ENCODE data around the gene PGM5. TPM values are rescaled to one million over a fixed set of nuclear protein-coding genes. Genes with fewer than 3 reads are reported as not detected.
"Not testable (repeated sequence)": the region's sequence is repeated elsewhere in the genome, so short reads cannot be mapped to it uniquely, and the experiment has no call there.

The PGM5 gene
- polyA plus RNA-seq, 3 donors, result 35.4 to 41.7 (median 35.6) TPM

DNA sequence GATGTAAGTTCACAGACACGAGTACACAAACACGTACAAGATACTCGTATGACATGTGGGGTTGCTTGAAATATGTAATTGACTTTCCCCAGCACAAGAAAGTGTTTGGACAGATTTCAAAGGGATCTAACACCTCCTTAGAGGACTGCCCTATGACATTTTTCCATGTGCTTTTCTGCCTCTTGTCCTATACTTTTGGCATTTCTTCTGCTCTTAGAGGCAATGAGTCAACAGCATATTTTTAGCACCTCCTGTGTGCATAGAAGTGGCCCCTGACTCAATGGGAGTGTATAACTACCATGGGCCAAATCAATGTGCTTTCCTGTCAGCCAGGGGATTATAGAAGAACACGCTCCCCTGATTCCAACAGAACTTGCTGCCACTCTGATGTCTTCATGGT is 4.7 kb upstream of the PGM5 start:
- not testable (repeated sequence) for DNase-seq (ENCODE audit: extremely low read depth in 1 of 11, low read depth in 9 of 11, low spot score in 4 of 11)

DNA sequence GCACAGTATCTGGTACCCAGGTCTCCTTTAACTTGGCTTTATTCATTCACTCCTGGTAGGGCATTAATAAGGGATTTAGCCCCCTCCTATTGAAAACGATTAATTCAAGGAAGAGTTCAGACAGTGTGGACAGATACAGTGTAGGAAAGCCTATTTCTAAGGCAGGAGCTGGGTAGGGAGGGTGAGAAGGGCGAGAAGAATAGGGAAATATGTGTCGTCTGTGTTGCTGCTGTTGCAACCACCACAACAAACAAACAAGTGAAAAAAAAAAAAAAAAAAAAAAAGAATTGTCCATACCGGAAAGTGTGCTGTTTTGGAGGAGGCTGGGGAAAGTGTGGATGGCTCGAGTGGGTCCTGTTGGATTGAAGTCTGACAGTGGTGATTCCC is 425 bp upstream of the PGM5 start:
- DNase-seq (ENCODE audit: extremely low read depth in 1 of 11, low read depth in 9 of 11, low spot score in 4 of 11), result not testable (repeated sequence)

DNA sequence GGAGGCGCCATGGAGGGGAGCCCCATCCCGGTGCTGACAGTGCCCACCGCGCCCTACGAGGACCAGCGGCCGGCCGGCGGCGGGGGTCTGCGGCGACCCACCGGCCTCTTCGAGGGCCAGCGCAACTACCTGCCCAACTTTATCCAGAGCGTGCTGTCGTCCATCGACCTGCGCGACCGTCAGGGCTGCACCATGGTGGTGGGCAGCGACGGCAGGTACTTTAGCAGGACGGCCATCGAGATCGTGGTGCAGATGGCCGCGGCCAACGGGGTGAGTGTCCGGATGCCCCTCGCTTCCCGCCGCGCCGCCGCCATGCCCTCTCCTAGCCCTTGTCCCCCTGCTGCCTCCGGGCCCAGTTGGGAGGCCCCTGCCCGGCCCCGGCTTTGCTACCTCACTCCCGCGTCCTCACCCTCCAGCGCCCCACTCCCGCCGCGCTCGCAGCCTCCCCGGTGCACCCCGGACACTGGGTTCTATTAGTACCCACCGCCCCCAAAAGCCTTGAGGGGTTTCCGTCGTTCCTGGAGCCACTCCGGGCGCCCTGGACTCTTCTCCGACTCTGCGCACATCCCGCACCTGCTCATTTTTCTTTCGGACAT is 806 bp downstream of the PGM5 start:
- DNase-seq (ENCODE audit: extremely low read depth in 1 of 11, low read depth in 9 of 11, low spot score in 4 of 11), result not testable (repeated sequence)

DNA sequence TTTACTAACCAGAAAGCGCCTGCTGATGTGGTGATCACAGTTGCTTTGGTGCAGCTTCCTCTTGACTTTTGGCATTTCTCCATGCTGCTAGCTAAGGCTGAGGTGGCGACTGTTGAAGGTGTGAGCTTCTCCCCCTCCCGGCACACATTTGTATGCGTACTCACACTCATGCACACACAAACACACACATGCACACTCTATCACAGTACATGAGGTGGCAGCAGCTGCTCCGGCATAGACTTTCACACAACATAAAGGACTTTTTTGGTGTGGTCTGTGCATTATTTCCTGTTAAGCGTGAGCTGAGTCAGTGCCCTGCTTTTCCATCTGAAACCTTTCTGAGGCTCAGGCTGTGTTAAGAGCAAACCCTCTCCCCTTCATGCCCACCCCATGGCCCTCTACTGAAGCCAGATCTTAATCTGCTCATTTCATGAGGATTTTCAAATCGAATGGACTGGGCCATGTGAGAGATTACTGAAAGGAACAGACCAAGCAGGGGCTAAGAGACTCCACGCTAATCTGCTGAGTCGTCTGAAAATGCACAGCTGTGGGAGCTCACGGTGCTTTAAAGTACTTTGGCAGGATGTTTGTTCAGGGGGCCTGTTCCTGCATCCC is 10.6 kb downstream of the PGM5 start:
- not testable (repeated sequence) for DNase-seq (ENCODE audit: extremely low read depth in 1 of 11, low read depth in 9 of 11, low spot score in 4 of 11)

DNA sequence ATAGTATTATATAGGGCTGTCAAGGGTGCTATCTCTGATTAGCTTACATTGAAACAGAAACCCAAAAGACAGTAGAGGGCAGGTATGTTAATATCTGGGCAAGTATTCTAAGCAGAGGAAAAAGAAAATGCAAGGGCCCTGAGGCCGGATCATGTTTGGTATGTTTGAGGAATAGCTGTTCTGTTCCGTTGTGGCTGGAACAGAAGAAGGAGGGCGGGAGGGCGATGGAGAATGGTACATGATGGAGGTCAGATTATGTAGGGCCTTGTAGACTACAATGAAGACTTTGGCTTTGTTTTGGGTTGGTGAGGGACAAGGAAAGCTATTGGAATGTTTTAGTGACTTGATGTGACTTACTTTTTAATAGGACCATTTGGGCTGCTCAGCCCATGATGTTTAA is 19.4 kb downstream of the PGM5 start:
- DNase-seq (ENCODE audit: extremely low read depth in 1 of 11, low read depth in 9 of 11, low spot score in 4 of 11), result not testable (repeated sequence)

- not testable (repeated sequence) for DNase-seq (ENCODE audit: extremely low read depth in 1 of 11, low read depth in 9 of 11, low spot score in 4 of 11)
Measured at GRCh38 chr9:68377723-68378122, 21.3 kb downstream of the PGM5 start.

DNA sequence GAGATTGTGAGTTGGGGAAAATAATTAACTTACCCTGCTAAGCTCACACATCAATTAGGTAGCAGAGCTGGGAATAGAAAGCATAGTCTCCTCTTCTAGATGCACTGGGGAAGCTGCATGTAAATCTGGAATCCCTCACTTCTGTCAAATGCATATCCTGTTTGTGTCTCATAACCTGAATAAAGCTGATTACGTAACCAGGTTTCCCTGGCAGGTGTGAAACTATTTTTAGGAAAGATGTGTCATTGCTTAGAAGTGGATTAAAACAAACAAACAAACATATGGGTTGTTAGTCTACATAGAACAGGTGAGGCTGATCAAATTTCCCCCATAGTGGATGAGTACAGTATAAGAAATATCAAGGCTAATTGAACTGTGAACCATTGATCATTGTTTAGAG is 27.5 kb downstream of the PGM5 start:
- not testable (repeated sequence) for DNase-seq (ENCODE audit: extremely low read depth in 1 of 11, low read depth in 9 of 11, low spot score in 4 of 11)

GRCh38 chr9:68389558-68389957 is 33.1 kb downstream of the PGM5 start:
- not testable (repeated sequence) for DNase-seq (ENCODE audit: extremely low read depth in 1 of 11, low read depth in 9 of 11, low spot score in 4 of 11)

GRCh38 chr9:68390737-68391136 is 34.3 kb downstream of the PGM5 start:
- not testable (repeated sequence) for DNase-seq (ENCODE audit: extremely low read depth in 1 of 11, low read depth in 9 of 11, low spot score in 4 of 11)

DNA sequence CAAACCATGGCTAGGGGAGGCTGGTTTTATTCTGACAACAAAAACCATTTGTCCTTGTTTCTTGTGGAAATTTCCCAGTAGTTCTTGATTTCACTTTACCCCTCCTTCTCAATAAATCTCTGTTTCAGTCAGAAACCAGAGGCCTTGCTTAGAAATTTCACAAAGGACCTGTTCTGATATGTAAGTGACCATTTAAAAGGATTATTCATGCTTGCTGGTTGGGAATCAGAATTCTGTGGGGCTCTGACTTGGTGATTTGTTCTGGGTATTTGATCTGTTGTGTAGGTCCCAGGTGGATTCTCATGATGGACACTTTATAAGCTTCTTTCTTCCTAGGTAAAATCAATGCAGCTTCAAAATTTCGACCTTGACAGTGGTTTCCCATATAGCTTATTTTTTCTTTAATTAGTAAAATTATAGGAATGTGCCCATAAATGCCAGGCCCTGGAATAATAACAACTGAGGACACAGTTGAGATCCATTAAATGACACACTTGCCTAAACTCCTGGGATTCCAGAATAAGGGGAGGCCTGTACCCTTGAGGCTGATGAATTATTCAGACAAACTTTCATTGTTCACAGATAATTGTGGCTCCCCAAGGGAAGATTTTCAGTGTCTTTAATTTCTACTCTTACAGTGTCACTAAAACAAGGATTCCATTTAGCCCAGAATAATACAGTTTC is 40.1 kb downstream of the PGM5 start:
- DNase-seq (ENCODE audit: extremely low read depth in 1 of 11, low read depth in 9 of 11, low spot score in 4 of 11), result not testable (repeated sequence)

GRCh38 chr9:68397095-68397423 is 40.6 kb downstream of the PGM5 start:
- not testable (repeated sequence) for DNase-seq (ENCODE audit: extremely low read depth in 1 of 11, low read depth in 9 of 11, low spot score in 4 of 11)

GRCh38 chr9:68397796-68398195 is 41.4 kb downstream of the PGM5 start:
- DNase-seq (ENCODE audit: extremely low read depth in 1 of 11, low read depth in 9 of 11, low spot score in 4 of 11), result not testable (repeated sequence)

DNA sequence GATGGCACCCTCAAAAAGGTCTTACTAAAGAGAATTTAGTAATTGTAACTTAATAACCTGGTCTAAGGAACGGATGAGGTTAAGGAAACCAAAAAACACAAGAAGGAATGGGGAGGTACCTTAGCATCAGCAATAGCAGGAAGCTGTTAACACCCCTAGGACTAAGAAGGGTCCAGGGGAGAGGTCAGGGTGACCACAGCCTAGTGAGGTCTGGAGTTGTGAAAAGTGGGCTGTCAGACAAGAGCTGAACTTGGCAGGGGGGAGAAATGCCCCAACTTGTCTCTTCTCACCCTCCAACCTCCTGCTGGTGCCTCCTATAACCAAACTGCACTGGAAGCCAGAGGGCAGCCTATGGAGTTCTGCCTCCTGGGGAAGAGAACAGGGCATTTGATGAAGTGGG is 41.9 kb downstream of the PGM5 start:
- not testable (repeated sequence) for DNase-seq (ENCODE audit: extremely low read depth in 1 of 11, low read depth in 9 of 11, low spot score in 4 of 11)

- DNase-seq (ENCODE audit: extremely low read depth in 1 of 11, low read depth in 9 of 11, low spot score in 4 of 11), result not testable (repeated sequence)
Measured at GRCh38 chr9:68404421-68405185, 48.2 kb downstream of the PGM5 start.

DNA sequence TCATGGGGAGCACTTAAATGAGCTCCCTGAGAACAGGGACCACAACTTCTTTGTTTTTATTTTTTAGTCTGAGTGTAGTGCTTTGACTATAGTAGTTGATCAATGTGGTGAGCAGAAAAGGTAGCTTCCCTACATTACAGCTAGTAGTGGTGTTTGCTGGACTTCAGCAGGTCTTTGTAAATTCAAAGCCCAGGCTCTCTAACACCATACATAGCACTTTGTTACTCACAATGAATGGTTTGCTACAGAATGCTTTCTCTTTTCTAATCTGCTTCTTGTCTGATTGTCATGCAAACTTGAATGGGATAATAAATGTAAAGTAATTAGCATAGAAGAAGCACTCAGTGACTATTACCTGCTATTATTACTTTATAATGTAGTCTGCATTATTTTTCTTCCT is 55.5 kb downstream of the PGM5 start:
- not testable (repeated sequence) for DNase-seq (ENCODE audit: extremely low read depth in 1 of 11, low read depth in 9 of 11, low spot score in 4 of 11)

DNA sequence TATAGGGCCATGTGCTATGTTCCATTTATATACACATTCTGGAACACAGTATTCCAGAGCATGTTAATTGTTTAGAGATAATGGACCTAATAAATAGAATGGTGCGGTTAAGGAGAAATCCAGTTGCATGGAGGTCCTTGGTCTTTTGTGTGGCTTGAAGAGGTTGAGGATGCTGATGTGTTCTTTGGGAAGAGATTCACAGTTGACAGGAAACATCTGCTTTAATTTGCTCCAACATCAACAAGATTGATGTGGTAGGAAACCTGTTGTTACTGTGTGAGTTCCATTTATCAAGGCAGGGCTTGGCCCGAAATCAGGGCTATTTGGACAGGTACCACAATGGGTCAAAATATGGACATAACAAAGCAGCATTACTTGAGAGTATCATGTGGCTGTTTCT is 56.3 kb downstream of the PGM5 start:
- not testable (repeated sequence) for DNase-seq (ENCODE audit: extremely low read depth in 1 of 11, low read depth in 9 of 11, low spot score in 4 of 11)

- DNase-seq (ENCODE audit: extremely low read depth in 1 of 11, low read depth in 9 of 11, low spot score in 4 of 11), result not testable (repeated sequence)
Measured at GRCh38 chr9:68415065-68415464, 58.7 kb downstream of the PGM5 start.

DNA sequence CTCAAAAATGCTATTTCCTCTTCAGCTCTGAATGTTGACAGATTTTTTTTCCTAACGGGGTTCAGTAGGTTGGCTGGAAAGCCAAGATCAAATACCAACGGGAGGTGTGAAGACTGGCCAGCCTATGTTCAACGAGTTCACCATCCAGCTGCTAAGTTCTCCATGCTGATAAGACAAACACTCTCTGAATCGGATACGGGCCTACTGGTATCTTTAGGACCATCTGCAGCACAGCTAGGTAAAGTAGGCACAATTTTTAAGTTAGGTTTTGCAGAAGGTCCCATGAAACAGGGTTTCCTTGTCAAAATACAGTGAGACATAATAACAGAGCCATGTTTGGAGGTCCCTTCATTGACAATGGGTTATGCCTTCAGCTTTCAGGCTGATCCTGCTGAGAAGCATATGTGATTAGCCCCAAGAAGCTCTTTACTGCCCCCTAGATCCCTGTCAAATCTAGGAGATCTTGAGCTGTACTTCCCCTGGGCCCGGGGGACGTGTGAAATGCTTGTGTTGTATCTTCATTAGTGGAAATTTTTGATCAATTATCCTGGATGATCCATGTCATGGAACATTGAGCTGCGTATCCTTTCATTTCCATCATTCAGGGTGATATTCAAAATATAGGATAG is 60.6 kb downstream of the PGM5 start:
- no peak for DNase-seq (ENCODE audit: extremely low read depth in 1 of 11, low read depth in 9 of 11, low spot score in 4 of 11)

- no peak for DNase-seq (ENCODE audit: extremely low read depth in 1 of 11, low read depth in 9 of 11, low spot score in 4 of 11)
Measured at GRCh38 chr9:68417762-68418161, 61.4 kb downstream of the PGM5 start.
